HG03558 (cell line): Measurements from ENCODE around the gene CNOT10.
"Not testable (repeated sequence)": the region's sequence is repeated elsewhere in the genome, so short reads cannot be mapped to it uniquely, and the experiment has no call there.

Experiments
- ATAC-seq: cut with Tn5 transposase; IDR thresholded peaks from one replicate; pipeline ENCODE4 v1.9.1; 2021; ENCODE audit warnings: moderate number of reproducible peaks; ENCODE audit not compliant: unreplicated experiment; ENCODE audit errors: extremely low read depth

Gene CNOT10

DNA sequence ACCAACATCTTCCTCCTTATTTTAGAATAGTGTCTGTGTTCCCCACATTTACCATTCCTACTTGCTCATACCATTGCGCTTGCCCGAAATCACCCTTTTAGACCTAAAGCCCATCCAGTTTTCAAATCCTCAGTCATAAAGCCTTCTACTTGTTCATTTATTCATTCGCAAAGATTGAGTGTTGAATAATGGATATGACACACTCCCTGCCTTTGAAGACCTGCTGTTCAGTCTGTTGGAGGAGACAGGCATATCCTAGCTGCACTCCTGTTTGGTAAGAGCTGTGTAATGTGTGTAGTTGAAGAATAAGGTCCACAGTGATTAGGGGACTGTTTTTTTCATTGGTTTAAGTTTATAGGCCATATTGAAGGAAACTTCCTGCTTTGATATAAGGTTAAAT is 1.7 kb downstream of the CNOT10 start:
- ATAC-seq, result no peak

DNA sequence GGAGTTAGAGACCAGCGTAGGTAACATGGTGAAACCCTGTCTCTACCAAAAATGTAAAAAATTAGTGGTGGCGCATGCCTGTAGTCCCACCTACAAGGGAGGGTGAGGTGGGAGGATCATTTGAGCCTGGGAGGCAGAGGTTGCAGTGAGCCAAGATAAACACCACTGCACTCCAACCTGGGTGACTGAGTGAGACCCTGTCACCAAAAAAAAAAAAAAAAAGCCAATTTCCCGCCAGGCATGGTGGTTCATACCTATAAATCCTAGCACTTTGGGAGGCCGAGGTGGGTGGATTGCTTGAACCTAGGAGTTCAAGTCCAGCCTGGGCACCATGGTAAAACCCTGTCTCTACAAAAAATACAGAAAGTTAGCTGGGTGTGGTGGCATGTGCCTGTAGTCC is 6.9 kb downstream of the CNOT10 start:
- no peak for ATAC-seq

DNA sequence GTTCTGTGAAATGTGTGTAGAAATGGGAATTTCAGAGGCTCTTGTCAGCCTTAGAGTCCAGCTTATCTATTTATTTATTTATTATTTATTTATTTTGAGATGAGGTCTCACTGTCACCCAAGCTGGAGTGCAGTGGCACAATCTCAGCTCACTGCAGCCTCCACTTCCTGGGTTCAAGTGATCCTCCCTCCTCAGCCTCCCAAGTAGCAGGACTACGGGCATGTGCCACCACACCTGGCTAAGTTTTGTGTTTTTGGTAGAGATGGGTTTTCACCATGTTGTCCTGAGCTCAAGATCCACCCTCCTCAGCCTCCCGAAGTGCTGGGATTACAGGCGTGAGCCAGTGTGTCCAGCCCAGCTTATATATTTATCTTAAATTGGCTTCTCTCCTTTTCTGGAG is 11.5 kb downstream of the CNOT10 start:
- ATAC-seq, result no peak

DNA sequence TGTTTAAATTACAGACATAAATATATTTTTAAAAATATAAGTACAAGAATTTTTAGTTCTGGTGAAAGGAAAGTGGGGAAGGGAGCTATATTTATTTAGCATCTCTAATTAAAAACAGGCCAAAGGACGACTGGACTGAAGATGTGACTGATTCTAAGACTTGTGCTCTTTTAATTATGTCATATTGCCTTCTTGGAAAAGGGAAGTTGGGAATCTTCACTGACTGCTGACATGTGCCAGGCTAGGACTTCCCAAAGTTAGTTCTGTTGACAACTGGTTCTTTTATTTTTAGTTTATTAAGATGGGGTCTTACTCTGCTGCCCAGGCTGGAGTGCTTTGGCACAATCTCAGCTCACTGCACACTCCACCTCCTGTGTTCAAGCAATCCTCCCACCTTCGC is 13.5 kb downstream of the CNOT10 start:
- no peak for ATAC-seq

- ATAC-seq, result no peak
These were observed 14.4 kb downstream of the CNOT10 start for GRCh38 chr3:32699429-32699828.

- no peak for ATAC-seq
These were observed 15.3 kb downstream of the CNOT10 start for GRCh38 chr3:32700244-32700643.

DNA sequence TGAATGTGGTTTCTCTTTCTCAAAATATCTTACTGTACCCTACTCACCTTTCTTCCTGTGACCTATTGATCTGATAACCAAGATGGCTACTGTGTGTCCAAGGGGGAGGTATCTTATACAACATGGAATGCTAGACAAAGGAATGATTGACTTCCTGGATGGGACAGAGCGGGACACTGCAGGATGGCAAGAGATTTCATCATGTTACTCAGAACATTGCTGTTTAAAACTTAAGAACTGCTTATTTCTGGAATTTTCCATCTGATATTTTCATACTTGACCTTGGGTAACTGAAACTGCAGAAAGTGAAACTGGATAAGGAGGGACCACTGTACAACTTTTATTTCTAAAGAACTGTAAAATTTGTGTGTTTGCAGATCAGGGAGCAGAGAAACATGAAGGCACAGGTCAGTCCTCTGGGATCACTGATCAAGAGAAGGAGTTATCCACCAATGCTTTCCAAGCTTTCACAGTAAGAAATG is 18.5 kb downstream of the CNOT10 start:
- no peak for ATAC-seq

GRCh38 chr3:32705232-32705631 is 20.2 kb downstream of the CNOT10 start:
- no peak for ATAC-seq

DNA sequence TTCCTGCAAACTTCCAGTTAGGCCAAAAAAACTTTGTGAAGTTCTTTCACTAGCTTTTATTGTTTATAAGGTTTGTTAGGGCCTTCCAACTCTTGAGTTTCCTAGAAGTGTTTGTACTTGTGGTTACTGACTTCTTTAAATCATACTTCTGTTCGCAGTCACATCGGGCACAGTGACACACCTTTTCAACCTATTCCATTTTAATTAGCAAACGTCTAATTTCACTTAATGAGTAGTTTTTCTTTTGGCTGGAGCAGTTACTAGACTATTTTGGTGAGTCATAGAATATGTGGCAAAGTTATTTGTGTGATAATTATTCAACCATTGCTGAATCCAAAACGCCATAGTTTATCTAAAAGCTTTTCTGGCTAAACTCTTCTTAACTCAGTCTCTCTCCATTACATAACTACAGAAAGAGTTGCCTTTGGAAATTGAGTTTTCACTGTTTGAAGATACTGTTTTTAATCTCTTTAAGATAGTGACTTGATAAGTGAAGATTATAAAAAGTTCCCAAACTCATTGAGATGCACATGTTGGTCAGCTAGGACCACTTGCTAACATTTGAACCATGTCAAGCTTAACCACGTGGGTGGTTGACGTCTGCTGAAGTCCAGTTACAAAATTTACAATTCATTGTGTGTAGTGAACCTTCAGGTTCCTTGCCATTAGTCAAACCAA is 21.5 kb downstream of the CNOT10 start:
- ATAC-seq, result no peak

- ATAC-seq, result no peak
These were observed 22.0 kb downstream of the CNOT10 start for GRCh38 chr3:32707026-32707370.

GRCh38 chr3:32708672-32709283 is 23.8 kb downstream of the CNOT10 start:
- ATAC-seq, result no peak

- ATAC-seq, result no peak
These were observed 24.4 kb downstream of the CNOT10 start for GRCh38 chr3:32709346-32709745.

GRCh38 chr3:32712506-32713055 is 27.6 kb downstream of the CNOT10 start:
- no peak for ATAC-seq

DNA sequence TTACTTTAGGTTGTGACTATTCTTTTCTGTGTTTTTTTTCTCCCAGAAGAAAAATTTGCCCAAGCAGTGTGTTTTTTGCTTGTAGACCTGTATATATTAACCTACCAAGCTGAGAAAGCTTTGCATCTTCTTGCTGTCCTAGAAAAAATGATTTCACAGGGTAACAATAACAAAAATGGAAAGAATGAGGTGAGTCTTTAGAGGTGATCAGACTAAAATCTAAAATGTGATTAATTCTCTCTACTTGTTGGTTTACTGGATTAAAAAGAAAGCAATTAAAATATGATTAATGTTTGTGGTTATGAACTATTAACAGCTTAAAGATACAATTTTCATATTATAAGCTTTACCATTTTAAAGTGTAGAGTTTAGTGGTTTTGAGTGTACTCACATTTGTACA is 28.2 kb downstream of the CNOT10 start:
- ATAC-seq, result no peak

GRCh38 chr3:32719335-32719734 is 34.3 kb downstream of the CNOT10 start:
- ATAC-seq, result no peak

DNA sequence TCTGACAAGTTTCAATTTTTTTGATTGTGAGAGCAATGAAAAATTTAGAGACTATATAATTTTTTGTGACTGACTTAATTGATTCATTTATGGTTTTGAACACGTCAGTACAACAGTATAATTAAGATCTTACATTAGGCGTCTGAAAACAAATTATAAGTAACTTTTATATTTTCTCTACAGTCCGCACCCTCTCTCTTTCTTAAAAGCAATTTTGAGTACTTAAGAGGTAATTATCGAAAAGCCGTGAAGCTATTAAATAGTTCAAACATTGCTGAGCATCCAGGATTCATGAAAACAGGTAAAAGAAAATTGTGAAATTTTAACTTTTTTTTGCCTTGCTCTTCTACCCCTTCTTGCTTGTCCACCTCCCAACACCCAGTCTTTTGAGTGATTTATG is 34.9 kb downstream of the CNOT10 start:
- no peak for ATAC-seq

DNA sequence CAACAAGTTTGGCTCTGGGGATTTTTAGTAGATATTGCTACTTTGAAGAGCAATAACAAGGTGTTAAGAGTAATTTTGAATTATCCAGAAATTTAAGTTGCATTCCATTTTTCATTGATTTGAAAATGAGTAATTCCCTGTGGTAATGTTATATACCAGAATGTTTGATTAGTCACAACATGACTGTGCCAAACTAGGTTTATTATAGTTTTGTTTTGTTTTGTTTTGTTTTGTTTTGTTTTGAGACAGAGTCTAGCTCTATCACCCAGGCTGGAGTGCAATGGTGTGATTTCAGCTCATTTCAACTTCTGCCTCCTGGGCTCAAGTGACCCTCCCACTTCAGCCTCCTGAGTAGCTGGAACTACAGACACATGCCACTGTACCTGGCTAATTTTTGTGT is 40.7 kb downstream of the CNOT10 start:
- no peak for ATAC-seq

- no peak for ATAC-seq
These were observed 48.7 kb downstream of the CNOT10 start for GRCh38 chr3:32733631-32734229.

DNA sequence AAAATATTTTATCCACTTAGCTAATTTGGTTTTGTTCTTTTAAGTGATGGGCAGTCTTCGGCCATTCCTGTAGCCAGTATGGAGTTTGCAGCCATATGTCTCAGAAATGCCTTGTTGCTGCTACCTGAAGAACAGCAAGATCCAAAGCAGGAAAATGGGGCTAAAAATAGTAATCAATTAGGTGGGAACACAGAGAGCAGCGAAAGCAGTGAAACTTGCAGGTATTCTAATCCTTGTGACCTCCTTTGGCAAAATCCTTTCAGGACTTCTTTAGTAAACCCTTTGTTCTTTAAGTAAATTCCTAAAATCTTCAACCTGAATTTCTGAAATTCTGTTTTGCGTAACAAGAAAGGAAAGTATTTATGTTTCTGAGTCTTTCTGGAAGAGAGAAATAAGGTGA is 49.8 kb downstream of the CNOT10 start:
- ATAC-seq, result no peak

- ATAC-seq, result not testable (repeated sequence)
These were observed 58.5 kb downstream of the CNOT10 start for GRCh38 chr3:32743470-32743869.

- ATAC-seq, result no peak
These were observed 58.9 kb downstream of the CNOT10 start for GRCh38 chr3:32743934-32744333.

DNA sequence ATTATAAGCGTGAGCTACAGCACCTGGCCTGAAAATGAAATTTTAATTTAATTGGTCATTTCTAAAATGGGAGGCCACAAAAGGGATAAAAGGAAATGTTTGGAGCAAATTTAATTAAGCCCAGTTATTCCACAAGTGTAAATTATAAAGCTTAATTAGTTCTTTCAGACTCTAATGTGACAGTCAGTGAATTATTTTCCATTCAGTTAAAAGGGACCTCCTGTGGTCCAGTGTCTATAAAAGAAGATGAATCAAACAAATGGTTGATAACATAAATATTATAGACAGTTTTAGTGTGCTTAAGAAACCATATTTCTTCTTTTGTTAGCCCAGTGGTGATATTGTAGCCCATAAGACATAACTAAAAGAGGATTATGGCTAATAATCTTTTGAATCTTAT is 66.4 kb downstream of the CNOT10 start:
- no peak for ATAC-seq
